Colonic mucosa (tissue), 4 donors: ENCODE measurements around the gene PHACTR3. TPM values are rescaled to one million over a fixed set of nuclear protein-coding genes. Genes with fewer than 3 reads are reported as not detected.
"Not testable (repeated sequence)": the region's sequence is repeated elsewhere in the genome, so short reads cannot be mapped to it uniquely, and the experiment has no call there.

Experiments used
- DNase-seq: peaks from one replicate; pipeline ENCODE4 v3.0.0-alpha.2; 2020
- H3K27ac ChIP-seq: fragments of 200-600 bp; one replicate; pipeline ENCODE4 v1.8.0; 2021
- H3K27me3 ChIP-seq: fragments of 200-600 bp; one replicate; pipeline ENCODE4 v1.8.0; 2021
- H3K36me3 ChIP-seq: fragments of 200-600 bp; one replicate; pipeline ENCODE4 v1.8.0; 2021
- H3K4me1 ChIP-seq: fragments of 200-600 bp; one replicate; pipeline ENCODE4 v1.8.0; 2021; ENCODE audit warnings: mild to moderate bottlenecking
- H3K4me3 ChIP-seq: fragments of 200-600 bp; one replicate; pipeline ENCODE4 v1.8.0; 2021
- H3K9ac ChIP-seq, 2 donors: one replicate each; pipeline ENCODE4 v1.7.0; 2013; ENCODE audit warnings: control low read depth in 2 of 2, low read depth in 2 of 2, low read length in 2 of 2
- H3K9me3 ChIP-seq: fragments of 200-600 bp; one replicate; pipeline ENCODE4 v1.8.0; 2021
- intact Hi-C: fragments of 100-400 bp; cut with DNase I; formaldehyde crosslinking; loops from one replicate; pipeline ENCODE4 v1.14.1; 2022
- total RNA-seq, 2 donors: library from RNA; stranded (reverse); fragmentation: NEBNext Ultra II Directional in 1 of 2; extraction: Animal tissue kit (Norgen Biotek cat#: 25700) in 1 of 2; gene quantifications; one replicate each; pipeline ENCODE4 v1.2.1, GENCODE V29; 2021
- TF ChIP-seq, protein P1 (sequence below): fragments of 200-600 bp; IDR thresholded peaks from one replicate; pipeline ENCODE4 v1.8.0; 2022; ENCODE audit warnings: antibody characterized with exemption, mild to moderate bottlenecking
- donor health status: healthy.
- donor health status: DM: no; HTN: no; CAD: no.
- donor health status: DM: no; HTN: no; CAD: no.

PHACTR3 gene
- total RNA-seq, 2 donors from 2014 or later, result 0.44 to 0.53 TPM

- Histone ChIP-seq H3K27me3 (peaks cover under 1% of the 10 kb centered on the region), H3K36me3 (no peaks in the 10 kb centered on the region), H3K4me3 (no peak overlapping the region), H3K27ac (no peak overlapping the region), H3K9me3 (no peaks in the 10 kb centered on the region), H3K4me1 (no peaks in the 10 kb centered on the region), H3K9ac (no peak overlapping the region)
- TF ChIP-seq, protein P1, sequence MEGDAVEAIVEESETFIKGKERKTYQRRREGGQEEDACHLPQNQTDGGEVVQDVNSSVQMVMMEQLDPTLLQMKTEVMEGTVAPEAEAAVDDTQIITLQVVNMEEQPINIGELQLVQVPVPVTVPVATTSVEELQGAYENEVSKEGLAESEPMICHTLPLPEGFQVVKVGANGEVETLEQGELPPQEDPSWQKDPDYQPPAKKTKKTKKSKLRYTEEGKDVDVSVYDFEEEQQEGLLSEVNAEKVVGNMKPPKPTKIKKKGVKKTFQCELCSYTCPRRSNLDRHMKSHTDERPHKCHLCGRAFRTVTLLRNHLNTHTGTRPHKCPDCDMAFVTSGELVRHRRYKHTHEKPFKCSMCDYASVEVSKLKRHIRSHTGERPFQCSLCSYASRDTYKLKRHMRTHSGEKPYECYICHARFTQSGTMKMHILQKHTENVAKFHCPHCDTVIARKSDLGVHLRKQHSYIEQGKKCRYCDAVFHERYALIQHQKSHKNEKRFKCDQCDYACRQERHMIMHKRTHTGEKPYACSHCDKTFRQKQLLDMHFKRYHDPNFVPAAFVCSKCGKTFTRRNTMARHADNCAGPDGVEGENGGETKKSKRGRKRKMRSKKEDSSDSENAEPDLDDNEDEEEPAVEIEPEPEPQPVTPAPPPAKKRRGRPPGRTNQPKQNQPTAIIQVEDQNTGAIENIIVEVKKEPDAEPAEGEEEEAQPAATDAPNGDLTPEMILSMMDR, result no peak
- DNase-seq, result no peak
- intact Hi-C loops, result no loop called here
Observed at GRCh38 chr20:59613861-59614260, 9.5 kb downstream of the PHACTR3 start.

DNA sequence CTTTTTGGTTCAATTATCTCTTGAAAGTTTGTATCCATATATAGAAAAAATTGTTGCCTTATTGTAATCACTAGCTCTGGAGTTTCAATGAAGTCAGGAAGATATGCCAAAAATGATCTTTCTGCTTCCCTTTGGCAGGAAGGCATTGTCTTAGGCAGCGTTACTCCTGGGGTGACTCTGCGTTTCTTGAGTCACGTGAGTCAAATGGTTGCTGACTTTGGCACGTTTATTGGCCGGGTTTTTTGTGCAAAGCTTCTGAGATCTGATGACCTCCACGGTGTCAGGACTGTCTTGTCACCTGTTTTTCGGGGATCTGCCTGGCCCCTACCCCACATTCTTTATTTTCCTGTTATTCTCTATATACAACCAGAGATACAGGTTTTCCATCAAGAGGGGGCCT lies 10.4 kb downstream of the PHACTR3 start:
- no peak overlapping the region for H3K27ac ChIP-seq
- TF ChIP-seq, protein P1, result no peak
- H3K9ac ChIP-seq, result no peak overlapping the region
- no peak overlapping the region for H3K4me3 ChIP-seq
- no peaks in the 10 kb centered on the region for H3K4me1 ChIP-seq
- DNase-seq, result no peak
- H3K36me3 ChIP-seq, result no peaks in the 10 kb centered on the region
- H3K27me3 ChIP-seq, result no peaks in the 10 kb centered on the region
- intact Hi-C loops, result no loop called here
- no peaks in the 10 kb centered on the region for H3K9me3 ChIP-seq

DNA sequence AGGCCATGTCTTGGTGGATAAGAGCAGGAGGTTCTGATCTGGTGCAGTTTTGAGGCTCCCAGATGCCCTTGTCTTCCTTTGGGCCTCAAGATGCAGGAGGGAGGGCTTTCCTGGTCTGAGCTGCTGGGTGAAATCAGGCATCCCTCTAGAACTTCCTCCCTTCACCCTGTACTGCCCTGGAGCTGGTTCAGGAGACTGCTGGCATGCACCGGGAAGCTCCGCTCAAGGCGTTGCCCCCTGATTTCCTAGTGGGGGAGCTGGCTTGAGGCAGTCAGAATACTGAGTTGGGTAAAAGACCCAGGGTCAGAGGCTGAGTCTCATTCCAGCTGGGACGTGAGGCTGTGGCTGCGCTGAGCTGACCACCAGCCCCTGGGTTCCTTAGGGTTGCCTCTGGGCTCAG lies 12.0 kb downstream of the PHACTR3 start:
- TF ChIP-seq, protein P1, result no peak
- intact Hi-C loops, result no loop called here
- no peaks in the 10 kb centered on the region for H3K36me3 ChIP-seq

GRCh38 chr20:59617221-59617620 lies 12.9 kb downstream of the PHACTR3 start:
- Histone ChIP-seq H3K27ac (no peak overlapping the region), H3K9ac (no peak overlapping the region), H3K27me3 (no peaks in the 10 kb centered on the region), H3K9me3 (no peaks in the 10 kb centered on the region), H3K4me1 (no peaks in the 10 kb centered on the region), H3K4me3 (no peak overlapping the region), H3K36me3 (no peaks in the 10 kb centered on the region)
- DNase-seq, result no peak
- TF ChIP-seq, protein P1, result no peak
- intact Hi-C loops, result no loop called here

More for the DNA sequence above, 12.0 kb downstream of the PHACTR3 start:
- no peak overlapping the region for H3K9ac ChIP-seq
- DNase-seq, result no peak
- no peak overlapping the region for H3K4me3 ChIP-seq
- no peaks in the 10 kb centered on the region for H3K4me1 ChIP-seq
- no peaks in the 10 kb centered on the region for H3K9me3 ChIP-seq
- no peaks in the 10 kb centered on the region for H3K27me3 ChIP-seq
- H3K27ac ChIP-seq, result no peak overlapping the region

- H3K27ac ChIP-seq, result no peak overlapping the region
- no peak for DNase-seq
- H3K36me3 ChIP-seq, result no peaks in the 10 kb centered on the region
- H3K27me3 ChIP-seq, result no peaks in the 10 kb centered on the region
- no peaks in the 10 kb centered on the region for H3K4me1 ChIP-seq
- H3K9me3 ChIP-seq, result no peaks in the 10 kb centered on the region
- TF ChIP-seq, protein P1, result no peak
- intact Hi-C loops, result no loop called here
- H3K4me3 ChIP-seq, result no peak overlapping the region
- no peak overlapping the region for H3K9ac ChIP-seq
Observed at GRCh38 chr20:59618131-59618530, 13.8 kb downstream of the PHACTR3 start.

DNA sequence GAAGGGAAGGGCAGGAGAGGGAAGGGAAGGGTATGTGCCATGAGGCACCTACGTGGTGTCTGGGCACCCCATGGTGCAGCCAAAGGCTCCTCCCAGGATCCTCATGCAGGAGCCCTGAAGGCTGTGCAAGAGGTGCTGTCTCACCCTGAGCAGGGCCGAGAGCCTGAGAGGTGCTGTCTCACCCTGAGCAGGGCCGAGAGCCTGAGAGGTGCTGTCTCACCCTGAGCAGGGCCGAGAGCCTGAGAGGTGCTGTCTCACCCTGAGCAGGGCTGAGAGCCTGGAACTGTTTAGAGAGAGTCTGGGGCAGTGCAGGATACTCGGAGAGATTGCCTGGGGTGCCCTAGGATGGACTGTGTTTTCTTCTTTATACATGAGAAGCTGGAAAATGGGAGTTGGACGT lies 14.2 kb downstream of the PHACTR3 start:
- intact Hi-C loops, H3K9ac ChIP-seq, DNase-seq, H3K4me3 ChIP-seq, H3K4me1 ChIP-seq, H3K27ac ChIP-seq, H3K9me3 ChIP-seq, H3K36me3 ChIP-seq, H3K27me3 ChIP-seq: not testable (repeated sequence)
